ENCODE measurements around the gene FLNB. TPM values are rescaled to one million over a fixed set of nuclear protein-coding genes. Genes with fewer than 3 reads are reported as not detected.
A peak's percentile ranks its signal among the peaks of the same experiment; 100 is the strongest.

The FLNB gene
- total and polyA plus RNA-seq, 9 of the 15 experiments (the other 6 are each of a cell fraction or from before 2014, with no cell fraction given) = 9.4 to 48.1 (median 25.6) TPM

DNA sequence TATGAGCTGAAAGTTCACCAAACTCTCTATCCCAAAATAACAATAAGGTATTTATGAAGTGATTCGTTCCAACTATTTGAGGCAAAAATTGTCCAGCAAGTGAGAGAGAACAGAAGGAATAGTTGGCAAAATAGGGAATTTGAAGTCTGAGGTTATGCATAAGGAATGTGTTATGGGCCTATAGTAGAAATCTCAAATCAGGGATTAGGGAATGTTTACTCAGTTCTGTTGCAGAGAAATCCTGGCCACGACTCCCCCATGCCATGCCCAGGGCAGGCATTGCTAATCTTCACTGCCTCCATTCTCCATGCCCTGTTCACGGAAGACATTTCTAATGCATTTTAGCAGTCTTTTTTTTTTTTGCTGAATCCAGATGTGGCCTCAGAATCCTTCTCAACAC lies 58.6 kb downstream of the FLNB start:
- CTCF ChIA-PET (ENCODE audit: low intra/inter-chr PET ratio) = no interaction called here
- Histone ChIP-seq H3K36me3 (ENCODE audit: control insufficient read depth, insufficient read depth, low read length) (no peaks in the 10 kb centered on the region), H4K20me1 (replicated peaks; ENCODE audit: control insufficient read depth, insufficient read depth, low read length) (peaks cover 4% of the 10 kb centered on the region; the same call in 1 of the 2 replicates), H3K9me3 (replicated peaks; ENCODE audit: control insufficient read depth, insufficient read depth, low read depth, low read length) (no peaks in the 10 kb centered on the region), H3K4me2 (ENCODE audit: insufficient read depth, low read length) (no peak overlapping the region), H3K4me1 (replicated peaks in 1 of 2; ENCODE audit: control insufficient read depth in 2 of 2, insufficient read depth in 2 of 2, low read length in 2 of 2) (peaks cover 24 to 29% of the 10 kb centered on the region in 2 experiments), H2AFZ (ENCODE audit: low read depth, low read length) (no peak overlapping the region), H3K27me3 (ENCODE audit: control insufficient read depth in 2 of 2, insufficient read depth in 2 of 2, low read length in 2 of 2) (no peaks in the 10 kb centered on the region), H3K9ac (ENCODE audit: insufficient read depth in 1 of 2, low read depth in 2 of 2, low read length in 2 of 2) (no peak overlapping the region), H3K79me2 (ENCODE audit: control insufficient read depth, insufficient read depth, low read length) (peaks cover 12% of the 10 kb centered on the region; the same call in 2 of the 3 replicates), H3K4me3 (no peak overlapping the region), H3K9me1 (ENCODE audit: control insufficient read depth, insufficient read depth, low read length) (peaks cover 5% of the 10 kb centered on the region), H3K27ac (ENCODE audit: extremely low read depth, low read depth, low read length) (no peak overlapping the region)
- WGBS (ENCODE audit: insufficient coverage, low coverage, missing lambda C conversion rate) = 72% methylated on average over 2 of the region's 3 CpGs
- ATAC-seq (no peak), DNase-seq (ENCODE audit: extremely low read depth in 1 of 4, low spot score in 3 of 4) (no peak), FAIRE-seq (no peak)
- POLR2A ChIA-PET = no interaction called here
- TF ChIP-seq, protein P1, sequence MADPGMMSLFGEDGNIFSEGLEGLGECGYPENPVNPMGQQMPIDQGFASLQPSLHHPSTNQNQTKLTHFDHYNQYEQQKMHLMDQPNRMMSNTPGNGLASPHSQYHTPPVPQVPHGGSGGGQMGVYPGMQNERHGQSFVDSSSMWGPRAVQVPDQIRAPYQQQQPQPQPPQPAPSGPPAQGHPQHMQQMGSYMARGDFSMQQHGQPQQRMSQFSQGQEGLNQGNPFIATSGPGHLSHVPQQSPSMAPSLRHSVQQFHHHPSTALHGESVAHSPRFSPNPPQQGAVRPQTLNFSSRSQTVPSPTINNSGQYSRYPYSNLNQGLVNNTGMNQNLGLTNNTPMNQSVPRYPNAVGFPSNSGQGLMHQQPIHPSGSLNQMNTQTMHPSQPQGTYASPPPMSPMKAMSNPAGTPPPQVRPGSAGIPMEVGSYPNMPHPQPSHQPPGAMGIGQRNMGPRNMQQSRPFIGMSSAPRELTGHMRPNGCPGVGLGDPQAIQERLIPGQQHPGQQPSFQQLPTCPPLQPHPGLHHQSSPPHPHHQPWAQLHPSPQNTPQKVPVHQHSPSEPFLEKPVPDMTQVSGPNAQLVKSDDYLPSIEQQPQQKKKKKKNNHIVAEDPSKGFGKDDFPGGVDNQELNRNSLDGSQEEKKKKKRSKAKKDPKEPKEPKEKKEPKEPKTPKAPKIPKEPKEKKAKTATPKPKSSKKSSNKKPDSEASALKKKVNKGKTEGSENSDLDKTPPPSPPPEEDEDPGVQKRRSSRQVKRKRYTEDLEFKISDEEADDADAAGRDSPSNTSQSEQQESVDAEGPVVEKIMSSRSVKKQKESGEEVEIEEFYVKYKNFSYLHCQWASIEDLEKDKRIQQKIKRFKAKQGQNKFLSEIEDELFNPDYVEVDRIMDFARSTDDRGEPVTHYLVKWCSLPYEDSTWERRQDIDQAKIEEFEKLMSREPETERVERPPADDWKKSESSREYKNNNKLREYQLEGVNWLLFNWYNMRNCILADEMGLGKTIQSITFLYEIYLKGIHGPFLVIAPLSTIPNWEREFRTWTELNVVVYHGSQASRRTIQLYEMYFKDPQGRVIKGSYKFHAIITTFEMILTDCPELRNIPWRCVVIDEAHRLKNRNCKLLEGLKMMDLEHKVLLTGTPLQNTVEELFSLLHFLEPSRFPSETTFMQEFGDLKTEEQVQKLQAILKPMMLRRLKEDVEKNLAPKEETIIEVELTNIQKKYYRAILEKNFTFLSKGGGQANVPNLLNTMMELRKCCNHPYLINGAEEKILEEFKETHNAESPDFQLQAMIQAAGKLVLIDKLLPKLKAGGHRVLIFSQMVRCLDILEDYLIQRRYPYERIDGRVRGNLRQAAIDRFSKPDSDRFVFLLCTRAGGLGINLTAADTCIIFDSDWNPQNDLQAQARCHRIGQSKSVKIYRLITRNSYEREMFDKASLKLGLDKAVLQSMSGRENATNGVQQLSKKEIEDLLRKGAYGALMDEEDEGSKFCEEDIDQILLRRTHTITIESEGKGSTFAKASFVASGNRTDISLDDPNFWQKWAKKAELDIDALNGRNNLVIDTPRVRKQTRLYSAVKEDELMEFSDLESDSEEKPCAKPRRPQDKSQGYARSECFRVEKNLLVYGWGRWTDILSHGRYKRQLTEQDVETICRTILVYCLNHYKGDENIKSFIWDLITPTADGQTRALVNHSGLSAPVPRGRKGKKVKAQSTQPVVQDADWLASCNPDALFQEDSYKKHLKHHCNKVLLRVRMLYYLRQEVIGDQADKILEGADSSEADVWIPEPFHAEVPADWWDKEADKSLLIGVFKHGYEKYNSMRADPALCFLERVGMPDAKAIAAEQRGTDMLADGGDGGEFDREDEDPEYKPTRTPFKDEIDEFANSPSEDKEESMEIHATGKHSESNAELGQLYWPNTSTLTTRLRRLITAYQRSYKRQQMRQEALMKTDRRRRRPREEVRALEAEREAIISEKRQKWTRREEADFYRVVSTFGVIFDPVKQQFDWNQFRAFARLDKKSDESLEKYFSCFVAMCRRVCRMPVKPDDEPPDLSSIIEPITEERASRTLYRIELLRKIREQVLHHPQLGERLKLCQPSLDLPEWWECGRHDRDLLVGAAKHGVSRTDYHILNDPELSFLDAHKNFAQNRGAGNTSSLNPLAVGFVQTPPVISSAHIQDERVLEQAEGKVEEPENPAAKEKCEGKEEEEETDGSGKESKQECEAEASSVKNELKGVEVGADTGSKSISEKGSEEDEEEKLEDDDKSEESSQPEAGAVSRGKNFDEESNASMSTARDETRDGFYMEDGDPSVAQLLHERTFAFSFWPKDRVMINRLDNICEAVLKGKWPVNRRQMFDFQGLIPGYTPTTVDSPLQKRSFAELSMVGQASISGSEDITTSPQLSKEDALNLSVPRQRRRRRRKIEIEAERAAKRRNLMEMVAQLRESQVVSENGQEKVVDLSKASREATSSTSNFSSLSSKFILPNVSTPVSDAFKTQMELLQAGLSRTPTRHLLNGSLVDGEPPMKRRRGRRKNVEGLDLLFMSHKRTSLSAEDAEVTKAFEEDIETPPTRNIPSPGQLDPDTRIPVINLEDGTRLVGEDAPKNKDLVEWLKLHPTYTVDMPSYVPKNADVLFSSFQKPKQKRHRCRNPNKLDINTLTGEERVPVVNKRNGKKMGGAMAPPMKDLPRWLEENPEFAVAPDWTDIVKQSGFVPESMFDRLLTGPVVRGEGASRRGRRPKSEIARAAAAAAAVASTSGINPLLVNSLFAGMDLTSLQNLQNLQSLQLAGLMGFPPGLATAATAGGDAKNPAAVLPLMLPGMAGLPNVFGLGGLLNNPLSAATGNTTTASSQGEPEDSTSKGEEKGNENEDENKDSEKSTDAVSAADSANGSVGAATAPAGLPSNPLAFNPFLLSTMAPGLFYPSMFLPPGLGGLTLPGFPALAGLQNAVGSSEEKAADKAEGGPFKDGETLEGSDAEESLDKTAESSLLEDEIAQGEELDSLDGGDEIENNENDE (IDR thresholded peaks at IDR 0.05; ENCODE audit: low read depth, low read length) = no peak
- TF ChIP-seq, protein P2, sequence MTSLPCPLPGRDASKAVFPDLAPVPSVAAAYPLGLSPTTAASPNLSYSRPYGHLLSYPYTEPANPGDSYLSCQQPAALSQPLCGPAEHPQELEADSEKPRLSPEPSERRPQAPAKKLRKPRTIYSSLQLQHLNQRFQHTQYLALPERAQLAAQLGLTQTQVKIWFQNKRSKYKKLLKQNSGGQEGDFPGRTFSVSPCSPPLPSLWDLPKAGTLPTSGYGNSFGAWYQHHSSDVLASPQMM (CRISPR knock-in tag; IDR thresholded peaks at IDR 0.05) = no peak
- TF ChIP-seq RBM25 (IDR thresholded peaks at IDR 0.05; ENCODE audit: low read depth, low read length, severe bottlenecking) = peak; percentile 21
- no TSS peak for BruUV-seq (replicated peaks)
- intact Hi-C loops (cut with micrococcal nuclease) = no loop called here
- in situ Hi-C loops (cut with MboI) = no loop called here

Measured in K562 (cell line).